Hippocampal formation (tissue), 2 donors: Measurements from ENCODE around the gene PALMD.

ENCODE experiments used
- DNase-seq, 2 donors: peaks; one replicate each; lab custom pipeline; 2025; lab: John Stamatoyannopoulos, UW

Gene PALMD

DNA sequence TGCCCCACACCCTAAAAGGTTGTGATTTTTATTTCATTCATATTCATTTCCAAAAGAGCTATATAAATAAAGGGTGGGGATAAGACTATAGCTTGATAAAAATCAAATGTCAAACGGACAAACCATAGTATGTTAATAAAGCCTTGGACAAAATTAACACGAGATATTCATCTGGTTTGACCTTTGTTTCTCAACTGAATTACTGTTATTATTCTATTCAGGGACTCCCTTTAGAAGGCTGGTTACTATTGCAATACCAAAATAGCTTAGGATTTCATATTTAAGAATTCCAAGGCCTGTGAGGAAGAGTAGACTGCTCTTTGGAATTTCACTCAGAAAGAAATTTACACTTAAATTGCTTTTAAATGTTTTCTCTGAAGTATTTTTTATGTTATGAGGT lies 10.2 kb upstream of the PALMD start:
- DNase-seq, result no peak

DNA sequence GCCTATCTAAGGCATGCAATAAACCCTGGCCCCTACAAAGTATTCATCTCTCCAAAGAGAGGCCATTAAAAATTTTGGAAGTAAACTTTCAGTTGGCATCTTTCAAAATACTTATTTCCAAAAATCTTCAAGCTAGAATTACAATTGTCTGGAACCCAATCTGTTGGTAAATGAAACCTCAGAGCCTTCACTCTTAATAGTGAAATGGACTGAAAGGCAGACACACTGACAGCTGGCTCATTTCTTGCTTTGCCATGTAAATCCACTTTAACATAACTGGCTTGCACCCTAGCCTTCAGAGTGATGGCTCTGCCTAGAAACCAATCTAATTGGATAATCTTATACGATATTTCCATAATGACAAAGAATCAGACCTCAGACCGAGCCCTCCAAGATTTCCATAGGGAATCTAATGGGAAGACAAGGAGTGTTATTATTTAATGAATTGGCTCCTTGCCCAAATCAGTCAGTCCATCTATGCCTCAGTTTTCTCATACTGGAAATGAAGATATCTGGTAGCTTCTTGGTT lies 9.2 kb upstream of the PALMD start:
- DNase-seq, result no peak

GRCh38 chr1:99638853-99639252 lies 7.1 kb upstream of the PALMD start:
- DNase-seq, result no peak

DNA sequence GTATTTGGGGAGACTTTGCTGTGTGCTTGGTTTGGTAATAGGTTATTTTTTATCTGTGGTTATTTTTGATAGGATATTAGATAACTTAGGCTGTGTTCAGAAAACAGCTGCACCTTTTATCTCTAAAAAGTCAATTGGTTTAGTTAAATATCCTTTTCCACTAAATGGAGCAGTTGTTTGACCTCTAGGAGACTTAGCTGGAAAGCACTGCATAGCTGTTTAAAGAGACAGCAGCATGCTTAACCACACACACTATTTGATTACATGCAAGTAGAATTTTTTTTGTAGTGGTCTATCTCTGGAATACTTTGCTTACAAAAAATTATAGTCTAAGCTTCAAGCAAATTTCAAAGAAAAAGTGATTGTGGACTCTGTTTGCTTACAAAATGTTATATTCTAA lies 6.5 kb upstream of the PALMD start:
- no peak for DNase-seq

- DNase-seq, result no peak
Measured at GRCh38 chr1:99639945-99640344, 6.0 kb upstream of the PALMD start.

- no peak for DNase-seq
Measured at GRCh38 chr1:99640672-99641071, 5.2 kb upstream of the PALMD start.

DNA sequence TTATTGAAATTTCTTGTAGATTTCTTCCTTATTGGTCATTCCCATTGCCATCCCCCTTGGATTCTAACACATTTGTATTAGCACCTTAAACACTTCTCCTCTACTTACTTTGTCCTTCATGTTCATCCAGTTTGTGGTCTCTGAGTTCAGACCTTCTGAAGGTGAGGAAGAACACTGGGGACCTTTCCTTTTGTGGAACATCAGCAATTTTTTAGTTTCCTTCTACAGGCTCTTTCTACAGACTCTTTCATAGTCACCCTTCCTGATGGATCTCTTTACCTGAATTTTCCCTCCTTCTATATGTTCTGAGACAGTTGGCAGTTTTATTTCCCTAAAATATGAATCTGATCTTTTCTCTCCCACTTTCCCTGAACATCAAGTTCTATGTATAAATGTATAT lies 4.4 kb upstream of the PALMD start:
- no peak for DNase-seq

GRCh38 chr1:99642053-99642452 lies 3.9 kb upstream of the PALMD start:
- no peak for DNase-seq

- DNase-seq, result no peak
Measured at GRCh38 chr1:99643021-99643779, 2.7 kb upstream of the PALMD start.

DNA sequence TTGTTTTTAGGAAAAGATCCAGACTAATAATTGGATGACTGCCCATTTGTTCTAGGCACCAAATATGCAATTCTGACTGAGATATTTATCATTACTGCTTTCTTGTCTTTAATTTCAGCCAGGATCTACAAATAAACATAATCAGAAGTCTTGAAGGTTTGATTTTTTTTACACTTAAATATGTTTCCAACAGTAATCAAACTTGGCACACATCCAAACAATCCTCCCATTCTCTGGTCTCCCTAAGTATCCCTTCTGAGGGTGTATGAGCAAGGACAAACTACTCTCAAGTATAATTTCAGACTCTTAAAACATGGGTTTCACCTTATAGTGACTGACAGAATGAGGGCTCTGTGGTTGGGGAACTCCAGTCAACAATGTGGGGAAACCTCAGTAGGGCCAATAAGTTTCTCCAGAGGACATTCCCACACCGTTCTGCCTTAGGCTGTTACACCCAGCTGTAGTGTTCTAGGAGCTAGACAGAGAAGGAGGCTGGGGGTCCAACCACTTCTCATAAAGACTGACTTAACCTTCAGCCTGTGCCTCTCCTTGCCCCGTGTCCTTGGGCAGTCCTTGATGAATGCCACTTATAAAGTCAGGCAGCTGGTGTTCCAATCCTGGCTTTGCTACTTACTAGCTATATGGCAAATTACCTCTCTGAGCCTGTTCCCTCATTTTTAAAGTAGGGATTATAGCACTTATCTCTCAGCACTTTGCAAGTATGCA lies 1.5 kb upstream of the PALMD start:
- DNase-seq, result no peak

DNA sequence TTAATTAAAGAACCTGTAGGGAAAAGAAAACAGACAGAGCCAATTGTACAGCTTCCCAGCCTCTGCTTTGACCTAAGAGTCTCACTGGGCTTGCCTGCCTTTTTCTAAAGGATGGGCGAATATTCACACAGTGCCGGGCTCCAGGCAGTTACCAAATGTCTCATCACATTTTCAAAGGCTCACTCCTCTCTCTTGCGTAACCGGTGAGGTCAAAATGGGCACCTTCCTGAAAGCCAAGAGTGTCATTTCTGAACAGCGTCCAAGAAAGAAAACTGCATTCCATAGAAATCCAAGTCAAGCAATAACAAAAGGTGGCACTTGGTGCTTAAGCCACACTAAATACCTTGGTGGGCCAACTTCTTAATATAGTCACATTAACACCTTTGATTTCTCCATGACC lies 710 bp upstream of the PALMD start:
- DNase-seq, result no peak

GRCh38 chr1:99646868-99647267 lies 955 bp downstream of the PALMD start:
- DNase-seq, result no peak

- DNase-seq, result no peak
Measured at GRCh38 chr1:99647490-99647889, 1.6 kb downstream of the PALMD start.

DNA sequence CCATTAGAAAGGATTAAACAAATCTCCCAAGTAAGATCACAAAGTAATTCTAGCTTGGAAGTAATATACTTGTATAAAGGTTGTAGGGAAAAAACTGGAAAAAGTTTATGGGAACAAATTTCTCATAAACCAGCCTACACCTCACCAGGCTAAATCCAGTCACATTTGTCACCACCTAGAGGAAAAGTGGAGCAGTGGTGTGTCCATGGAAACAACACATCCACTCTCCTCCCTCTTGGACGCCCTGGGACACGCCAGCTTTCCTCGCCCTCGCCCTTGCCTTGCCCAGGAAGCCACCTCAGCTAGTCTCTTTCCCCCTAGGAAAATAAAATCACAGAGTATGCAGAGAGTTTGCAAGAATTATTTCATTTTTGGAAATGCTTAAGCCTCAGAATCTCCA lies 2.2 kb downstream of the PALMD start:
- DNase-seq, result no peak

GRCh38 chr1:99650030-99650429 lies 4.1 kb downstream of the PALMD start:
- no peak for DNase-seq

GRCh38 chr1:99650773-99651437 lies 5.0 kb downstream of the PALMD start:
- no peak for DNase-seq

DNA sequence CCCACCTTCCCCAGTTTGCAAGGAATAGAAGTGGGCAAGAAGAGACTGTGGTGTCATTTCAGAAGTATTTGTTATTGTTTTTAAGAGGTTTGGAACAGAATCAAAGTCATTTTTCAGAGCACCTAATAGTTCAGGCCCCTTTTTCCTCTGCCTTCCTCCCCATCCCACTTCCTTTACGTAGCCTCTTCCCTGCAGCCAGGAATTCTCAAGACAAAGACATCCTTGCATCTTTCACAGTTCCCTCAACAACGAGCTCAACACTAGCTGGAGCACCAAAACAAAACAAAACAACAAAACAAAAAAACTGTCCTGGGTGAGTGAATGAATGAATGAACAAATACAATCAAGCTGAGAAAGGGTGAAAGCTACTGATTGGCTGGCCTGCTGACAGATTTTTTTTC lies 7.0 kb downstream of the PALMD start:
- DNase-seq, result no peak

GRCh38 chr1:99655376-99655775 lies 9.5 kb downstream of the PALMD start:
- no peak for DNase-seq

DNA sequence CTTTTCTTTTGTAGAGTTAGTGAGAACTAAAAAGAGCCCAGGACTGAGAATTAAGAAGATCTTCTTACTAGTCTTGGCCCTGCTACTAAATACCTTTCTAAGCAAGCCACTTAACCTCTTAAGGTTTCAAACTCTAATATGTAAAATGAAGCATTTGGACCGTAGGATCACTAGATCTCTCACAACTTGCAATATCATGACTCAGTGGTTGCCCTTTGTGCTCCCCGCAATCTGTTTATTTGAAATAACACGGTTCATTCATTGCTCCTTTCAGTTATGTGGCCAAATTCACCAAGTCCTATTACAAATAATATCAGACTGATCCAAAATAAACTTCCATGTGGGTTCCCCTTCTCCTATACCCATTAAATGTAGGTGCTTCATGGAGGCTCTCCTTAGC lies 10.8 kb downstream of the PALMD start:
- DNase-seq, result no peak

- no peak for DNase-seq
Measured at GRCh38 chr1:99657213-99658030, 11.5 kb downstream of the PALMD start.

DNA sequence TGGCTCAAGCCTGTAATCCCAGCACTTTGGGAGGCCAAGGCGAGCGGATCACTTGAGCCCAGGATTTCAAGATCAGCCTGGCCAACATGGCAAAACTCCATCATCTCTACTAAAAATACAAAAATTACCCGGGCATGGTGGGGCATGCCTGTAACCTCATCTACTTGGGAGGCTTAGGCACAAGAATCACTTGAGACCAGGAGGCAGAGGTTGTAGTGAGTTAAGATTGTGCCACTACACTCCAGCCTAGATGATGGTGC lies 12.0 kb downstream of the PALMD start:
- DNase-seq, result no peak

GRCh38 chr1:99659755-99660210 lies 13.9 kb downstream of the PALMD start:
- DNase-seq, result no peak
